ENCODE data around the gene ATRIP. TPM values are rescaled to one million over a fixed set of nuclear protein-coding genes. Genes with fewer than 3 reads are reported as not detected.

The ATRIP gene
- polyA plus RNA-seq, 3 donors = 3.4 to 4.0 (median 3.9) TPM

DNA sequence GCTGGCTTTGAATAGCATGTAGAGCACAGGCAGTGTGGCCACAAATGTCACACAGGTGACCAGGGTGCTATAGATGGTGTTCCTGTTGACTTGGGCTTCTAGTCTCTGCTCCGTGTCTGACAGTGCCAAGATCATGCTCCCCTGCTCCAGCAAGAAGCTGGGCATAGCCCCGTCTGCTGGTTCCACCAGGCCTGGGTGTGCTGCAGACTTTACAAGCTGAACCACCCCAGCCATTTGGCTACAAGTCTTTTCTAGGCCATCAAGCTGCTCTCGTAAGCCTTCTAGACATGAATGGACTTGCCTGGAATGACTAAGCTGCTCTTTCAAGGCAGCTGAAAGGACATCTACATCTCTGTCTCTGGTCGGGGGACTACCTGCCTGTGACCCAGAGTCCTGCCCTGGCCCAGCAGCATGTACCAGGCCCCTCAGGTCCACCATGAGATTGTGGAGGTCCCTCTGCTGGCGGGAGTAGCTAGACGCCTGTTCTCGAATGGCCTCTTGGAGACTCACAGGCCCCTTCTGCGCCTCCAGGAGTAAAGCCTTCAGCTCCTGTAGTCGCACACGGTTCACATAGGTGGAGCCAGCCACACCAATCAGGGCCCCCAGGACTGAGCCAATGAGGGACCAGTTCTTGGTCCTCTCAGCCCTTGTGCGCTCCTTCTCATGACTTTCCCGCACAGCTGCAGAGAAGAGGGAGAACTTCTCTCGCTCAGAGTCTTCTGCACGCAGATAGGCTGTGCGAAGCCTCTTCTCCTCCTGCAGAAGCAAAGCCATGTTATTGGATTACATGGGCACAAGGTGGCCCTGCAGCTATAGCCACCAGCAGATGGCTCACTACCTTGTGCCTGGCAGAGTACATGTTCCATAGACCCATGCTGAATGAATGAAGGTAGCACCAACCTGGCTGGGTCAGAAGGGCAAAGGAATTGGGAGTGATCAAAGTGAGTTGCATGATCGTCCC, 13.8 kb upstream of the ATRIP start:
- no peak overlapping the region for H3K27ac ChIP-seq (ENCODE audit: low read depth, low read length)
- WGBS, 3 donors = 83 to 91% (median 88%) methylated on average over 16 of the region's 16 CpGs

DNA sequence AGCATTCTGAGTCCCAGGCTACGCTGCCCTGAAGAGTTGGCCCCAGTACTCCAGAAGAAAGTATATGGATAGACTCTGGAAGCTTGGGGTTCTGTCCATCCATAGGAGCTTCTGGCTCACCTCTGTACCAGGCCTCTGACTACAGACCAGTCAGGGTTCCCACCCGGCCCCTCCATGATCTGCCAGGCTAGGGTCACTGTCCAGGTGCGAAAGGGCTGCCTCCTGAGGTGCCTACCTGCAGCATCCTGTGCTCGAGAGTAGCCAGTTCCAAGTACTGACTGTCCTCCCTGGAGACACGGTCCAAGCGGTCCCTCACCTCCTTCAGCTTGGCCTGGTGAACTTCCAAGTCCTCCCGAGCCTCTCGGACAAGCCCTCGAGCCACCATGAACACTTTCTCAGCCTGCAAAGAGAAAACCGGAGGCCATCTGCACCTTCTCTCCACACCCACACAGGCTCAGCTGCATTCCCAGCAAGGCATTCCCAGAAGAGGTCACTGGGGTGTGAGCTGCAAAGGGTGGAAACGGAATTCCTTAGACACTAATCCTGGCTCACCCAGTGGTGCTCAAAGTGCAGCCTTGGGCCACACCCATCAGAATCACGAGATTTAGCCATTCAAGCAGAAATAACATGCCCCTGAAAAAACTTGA, 12.9 kb upstream of the ATRIP start:
- H3K27ac ChIP-seq (ENCODE audit: low read depth, low read length) = no peak overlapping the region
- WGBS, 3 donors = 61 to 77% (median 70%) methylated on average over 12 of the region's 12 CpGs

DNA sequence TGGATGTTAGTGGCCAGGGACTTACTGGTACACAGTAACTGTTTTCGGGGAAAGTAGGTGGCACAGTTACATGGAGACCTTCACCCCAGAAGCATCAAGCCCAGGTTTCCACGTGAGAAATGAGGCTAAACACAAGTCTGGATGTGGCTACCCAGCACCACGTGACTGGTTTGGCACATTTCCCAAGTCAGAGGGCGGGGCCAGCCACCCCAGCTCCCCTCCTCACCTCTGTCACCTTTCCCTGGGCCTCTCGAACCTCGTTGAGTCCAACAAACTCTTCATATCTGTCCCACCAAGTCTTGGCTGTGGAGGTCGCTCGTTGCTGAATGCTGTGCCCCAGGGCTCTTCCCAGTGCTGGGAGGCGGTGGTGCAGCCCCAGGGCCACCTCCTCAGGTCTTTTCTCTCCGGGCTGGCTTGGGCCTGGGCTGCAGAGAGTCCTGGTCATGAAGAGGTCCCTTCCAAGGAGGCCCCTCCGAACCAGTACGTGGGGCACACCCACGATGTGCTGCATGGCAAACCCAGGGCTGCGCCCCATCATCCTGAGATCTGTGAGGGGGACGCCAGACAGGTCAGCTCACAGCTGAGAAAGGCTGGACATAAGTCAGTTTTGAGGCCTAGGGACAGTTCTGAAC, 11.8 kb upstream of the ATRIP start:
- 63 to 72% (median 72%) methylated on average over 15 of the region's 15 CpGs for WGBS, 3 donors

GRCh38 chr3:48435223-48435595, 11.3 kb upstream of the ATRIP start:
- WGBS, 3 donors = 87% methylated on average over 4 of the region's 4 CpGs
- no peak overlapping the region for H3K27ac ChIP-seq (ENCODE audit: low read depth, low read length)

More for the DNA sequence above, 11.8 kb upstream of the ATRIP start:
- no peak overlapping the region for H3K27ac ChIP-seq (ENCODE audit: low read depth, low read length)

GRCh38 chr3:48435774-48436476, 10.6 kb upstream of the ATRIP start:
- 42 to 44% (median 43%) methylated on average over 7 of the region's 7 CpGs for WGBS, 3 donors
- no peak overlapping the region for H3K27ac ChIP-seq (ENCODE audit: low read depth, low read length)

GRCh38 chr3:48436477-48436787, 10.1 kb upstream of the ATRIP start:
- H3K27ac ChIP-seq (ENCODE audit: low read depth, low read length) = no peak overlapping the region
- 0 to 60% (median 57%) methylated on average over 1 of the region's 1 CpG for WGBS, 3 donors

DNA sequence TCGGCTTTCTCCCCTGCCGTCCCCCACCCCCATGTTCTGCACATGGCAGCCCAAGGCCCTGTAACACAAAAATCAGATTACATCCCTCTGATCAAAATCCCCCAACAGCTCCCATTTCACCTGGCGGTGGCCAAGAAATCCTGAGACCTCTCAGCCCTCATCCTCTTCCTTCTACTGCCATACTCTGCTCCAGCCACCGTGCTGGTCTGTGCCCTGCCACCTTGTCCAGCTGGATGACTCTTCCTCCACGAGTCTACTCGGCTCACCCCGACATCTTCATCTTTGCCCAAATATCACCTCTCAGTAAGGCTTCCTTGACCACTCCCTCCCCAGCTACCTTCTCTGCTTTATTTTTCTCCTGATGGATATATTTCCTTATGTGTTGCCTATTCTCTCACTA, 9.7 kb upstream of the ATRIP start:
- no peak overlapping the region for H3K27ac ChIP-seq (ENCODE audit: low read depth, low read length)
- WGBS, 3 donors = 75 to 82% (median 80%) methylated on average over 7 of the region's 7 CpGs

DNA sequence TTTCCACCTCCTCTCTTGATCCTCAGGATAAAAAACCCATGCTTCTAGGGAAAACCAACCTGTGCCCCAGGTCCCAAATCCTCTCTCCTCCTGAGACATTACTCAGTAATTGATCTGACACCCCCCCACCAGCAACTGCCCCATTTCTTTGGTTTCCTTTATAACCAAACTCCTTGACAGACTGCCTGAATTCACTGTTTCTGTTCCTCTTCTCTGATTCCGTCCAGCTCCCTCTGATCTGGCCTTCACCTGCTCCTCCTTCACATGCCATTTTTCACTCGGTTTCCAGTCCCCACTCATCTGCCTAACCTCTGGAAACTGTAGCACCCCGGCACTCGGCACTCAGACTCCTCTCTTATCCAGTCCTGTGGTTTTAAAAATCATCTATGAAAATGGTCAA, 8.7 kb upstream of the ATRIP start:
- 80 to 83% (median 80%) methylated on average over 4 of the region's 4 CpGs for WGBS, 3 donors

DNA sequence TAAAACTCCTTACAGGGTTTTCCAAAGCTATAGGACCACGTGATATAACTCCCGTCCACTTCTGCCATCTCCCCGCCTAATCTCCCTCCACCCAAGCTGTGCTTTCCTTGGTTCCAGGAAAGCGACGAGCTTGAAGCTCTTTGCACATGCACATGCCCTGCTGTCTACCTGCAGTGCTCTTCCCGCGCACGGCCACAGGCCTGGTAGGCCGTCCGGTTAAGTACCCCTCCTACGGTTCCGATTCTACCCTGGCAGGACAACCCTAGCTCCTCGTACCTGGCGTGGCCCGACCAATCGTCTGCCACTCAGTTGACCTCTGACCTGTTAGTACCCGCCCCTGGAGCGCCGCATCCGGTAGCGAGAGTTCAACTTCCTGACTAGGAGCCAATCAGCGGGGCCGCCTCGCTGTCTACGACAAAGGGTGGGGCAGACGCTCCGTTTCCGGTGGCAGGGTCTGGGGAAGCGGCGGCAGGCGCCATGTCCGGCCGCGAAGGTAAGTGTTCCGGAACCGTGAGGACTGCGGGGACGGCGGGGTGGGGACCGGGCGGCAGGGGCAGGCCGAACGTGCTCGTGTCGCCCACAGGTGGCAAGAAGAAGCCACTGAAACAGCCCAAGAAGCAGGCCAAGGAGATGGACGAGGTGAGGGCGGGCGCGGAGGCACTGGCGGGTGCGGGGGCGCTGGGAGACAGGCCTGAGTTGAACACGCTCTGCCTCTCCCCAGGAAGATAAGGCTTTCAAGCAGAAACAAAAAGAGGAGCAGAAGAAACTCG, 6.5 kb upstream of the ATRIP start, which contains the start of the genes CCDC51 and TMA7:
Gene CCDC51, minus strand, starts transcription at position 300 of the 770 bp plus-strand sequence. CDS start 4,991 bp downstream, outside the sequence.
Gene TMA7, plus strand, starts transcription at position 438 of the 770 bp plus-strand sequence. Its CDS starts 40 bp downstream, at position 478.
- 0 to 1% (median 0%) methylated on average over 54 of the region's 54 CpGs for WGBS, 3 donors
- peak within 1 kb of the TSS; percentile 51 for H3K27ac ChIP-seq (ENCODE audit: low read depth, low read length)

More for the DNA sequence above, 8.7 kb upstream of the ATRIP start:
- H3K27ac ChIP-seq (ENCODE audit: low read depth, low read length) = no peak overlapping the region

DNA sequence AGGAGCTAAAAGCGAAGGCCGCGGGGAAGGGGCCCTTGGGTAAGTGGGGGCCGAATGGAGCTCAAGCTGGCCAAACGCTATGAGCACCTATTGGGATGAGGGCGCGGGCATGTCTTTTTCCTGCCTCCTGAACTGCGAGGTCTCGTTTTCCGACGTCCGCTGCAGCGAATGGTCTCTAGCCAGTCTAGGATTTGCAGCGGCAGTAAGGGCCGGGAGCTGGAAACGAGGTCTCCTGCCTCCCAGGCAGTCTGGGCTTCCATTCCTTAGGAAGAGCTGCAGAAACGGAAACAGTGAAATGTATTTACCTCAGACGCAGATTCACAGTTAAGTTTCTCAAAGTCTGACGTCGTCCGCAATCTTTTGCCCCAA, 6.0 kb upstream of the ATRIP start:
- peak overlapping the region; percentile 51 for H3K27ac ChIP-seq (ENCODE audit: low read depth, low read length)
- WGBS, 3 donors = 1 to 2% (median 1%) methylated on average over 21 of the region's 21 CpGs

DNA sequence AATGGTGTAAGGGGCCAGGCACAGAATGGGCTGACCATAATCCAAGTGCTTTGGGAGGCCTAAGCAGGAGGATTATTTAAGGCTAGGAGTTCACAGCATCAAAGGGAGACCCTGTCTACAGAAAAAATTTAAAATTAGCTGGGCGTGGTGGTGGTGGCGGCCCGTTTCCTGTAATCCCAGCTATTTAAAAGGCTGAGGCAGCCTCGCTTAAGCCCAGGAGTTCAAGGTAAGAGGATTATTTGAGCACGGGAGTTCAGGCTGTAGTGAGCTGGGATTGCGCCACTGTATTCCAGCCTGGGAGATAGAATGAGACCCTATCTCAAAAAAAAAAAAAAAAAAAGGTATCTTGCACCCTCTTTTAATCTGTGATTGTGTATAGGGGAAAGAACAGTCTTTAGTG, 4.6 kb upstream of the ATRIP start:
- 73 to 78% (median 75%) methylated on average over 6 of the region's 6 CpGs for WGBS, 3 donors
- no peak overlapping the region for H3K27ac ChIP-seq (ENCODE audit: low read depth, low read length)

- WGBS, 3 donors = 69 to 73% (median 69%) methylated on average over 6 of the region's 6 CpGs
- H3K27ac ChIP-seq (ENCODE audit: low read depth, low read length) = no peak overlapping the region
Observed at GRCh38 chr3:48445277-48445882, 1.2 kb upstream of the ATRIP start.

GRCh38 chr3:48446043-48446424, 503 bp upstream of the ATRIP start:
- 13 to 15% (median 15%) methylated on average over 6 of the region's 6 CpGs for WGBS, 3 donors
- H3K27ac ChIP-seq (ENCODE audit: low read depth, low read length) = no peak overlapping the region

GRCh38 chr3:48451270-48451669, 4.7 kb downstream of the ATRIP start:
- no peak overlapping the region for H3K27ac ChIP-seq (ENCODE audit: low read depth, low read length)
- WGBS, 3 donors = 59 to 100% (median 92%) methylated on average over 1 of the region's 1 CpG

GRCh38 chr3:48456456-48456855, 9.9 kb downstream of the ATRIP start:
- 91 to 100% (median 100%) methylated on average over 1 of the region's 1 CpG for WGBS, 3 donors
- no peak overlapping the region for H3K27ac ChIP-seq (ENCODE audit: low read depth, low read length)

DNA sequence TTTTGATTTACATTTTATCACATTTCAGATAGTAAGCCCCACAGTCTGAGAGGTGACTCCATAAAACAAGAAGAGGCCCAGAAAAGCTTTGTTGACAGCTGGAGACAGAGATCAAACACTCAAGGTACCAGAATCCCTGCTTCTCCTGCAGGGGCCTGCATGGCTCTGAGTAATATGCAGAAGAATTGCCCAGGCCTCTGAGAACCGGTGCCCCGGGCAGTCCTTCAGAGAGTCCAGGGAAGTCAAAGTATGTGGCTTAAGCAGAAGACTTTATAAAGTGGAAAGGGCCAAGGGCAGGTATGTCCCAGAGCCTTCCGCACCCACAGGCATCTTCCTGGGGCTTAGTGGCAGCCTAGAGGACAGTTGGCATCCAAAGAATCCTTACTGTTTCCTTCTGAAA, 12.8 kb downstream of the ATRIP start:
- 96 to 97% (median 96%) methylated on average over 3 of the region's 3 CpGs for WGBS, 3 donors
- H3K27ac ChIP-seq (ENCODE audit: low read depth, low read length) = no peak overlapping the region

- 80 to 91% (median 81%) methylated on average over 7 of the region's 7 CpGs for WGBS, 3 donors
- no peak overlapping the region for H3K27ac ChIP-seq (ENCODE audit: low read depth, low read length)
Observed at GRCh38 chr3:48459773-48460516, 13.4 kb downstream of the ATRIP start.

Measured in adipose tissue (tissue), 3 donors.